ENCODE data around the gene DUS1L.

The DUS1L gene

GRCh38 chr17:82065638-82066303, at the start of gene DUS1L:
TSS of gene DUS1L (minus strand) at chr17:82065804. CDS start at chr17:82065059, 745 bp downstream.
- no peak for DNase-seq (ENCODE audit: low read depth)

- no peak for DNase-seq (ENCODE audit: low read depth)
Measured at GRCh38 chr17:82114872-82115271, 49.3 kb upstream of the DUS1L start.

GRCh38 chr17:82114447-82114846, 48.8 kb upstream of the DUS1L start:
- no peak for DNase-seq (ENCODE audit: low read depth)

- no peak for DNase-seq (ENCODE audit: low read depth)
Measured at GRCh38 chr17:82113941-82114340, 48.3 kb upstream of the DUS1L start.

- no peak for DNase-seq (ENCODE audit: low read depth)
Measured at GRCh38 chr17:82113422-82113821, 47.8 kb upstream of the DUS1L start.

GRCh38 chr17:82112914-82113311, 47.3 kb upstream of the DUS1L start:
- DNase-seq (ENCODE audit: low read depth): no peak

- no peak for DNase-seq (ENCODE audit: low read depth)
Measured at GRCh38 chr17:82112181-82112913, 46.7 kb upstream of the DUS1L start.

- DNase-seq (ENCODE audit: low read depth): no peak
Measured at GRCh38 chr17:82110298-82110697, 44.7 kb upstream of the DUS1L start.

GRCh38 chr17:82108961-82109475, 43.4 kb upstream of the DUS1L start:
- no peak for DNase-seq (ENCODE audit: low read depth)

GRCh38 chr17:82108496-82108945, 42.9 kb upstream of the DUS1L start:
- DNase-seq (ENCODE audit: low read depth): no peak

- no peak for DNase-seq (ENCODE audit: low read depth)
Measured at GRCh38 chr17:82108038-82108437, 42.4 kb upstream of the DUS1L start.

GRCh38 chr17:82107341-82107860, 41.8 kb upstream of the DUS1L start:
- DNase-seq (ENCODE audit: low read depth): no peak

GRCh38 chr17:82106688-82107305, 41.2 kb upstream of the DUS1L start:
- DNase-seq (ENCODE audit: low read depth): no peak

- no peak for DNase-seq (ENCODE audit: low read depth)
Measured at GRCh38 chr17:82105882-82106687, 40.5 kb upstream of the DUS1L start.

GRCh38 chr17:82105417-82105881, 39.8 kb upstream of the DUS1L start:
- DNase-seq (ENCODE audit: low read depth): no peak

GRCh38 chr17:82104797-82105416, 39.3 kb upstream of the DUS1L start:
- DNase-seq (ENCODE audit: low read depth): no peak

- no peak for DNase-seq (ENCODE audit: low read depth)
Measured at GRCh38 chr17:82103553-82104451, 38.2 kb upstream of the DUS1L start.

GRCh38 chr17:82101767-82102679, 36.4 kb upstream of the DUS1L start:
- no peak for DNase-seq (ENCODE audit: low read depth)

- DNase-seq (ENCODE audit: low read depth): no peak
Measured at GRCh38 chr17:82101301-82101715, 35.7 kb upstream of the DUS1L start.

Measured in HS-5 (cell line).